NCI-H2081 (cell line): Measurements from ENCODE around the gene PDE7B.
A peak's percentile ranks its signal among the peaks of the same experiment; 100 is the strongest.

Experiments
- DNase-seq, 2 experiments: peaks; one replicate each; lab custom pipeline; 2025; lab: John Stamatoyannopoulos, UW

Gene PDE7B

GRCh38 chr6:135887069-135887468 lies 35.6 kb downstream of the PDE7B start:
- DNase-seq, result peak in 1 of 2 experiments; percentile 29

GRCh38 chr6:135888818-135889217 lies 37.3 kb downstream of the PDE7B start:
- no peak for DNase-seq

- DNase-seq, result no peak
These were observed 39.4 kb downstream of the PDE7B start for GRCh38 chr6:135890876-135891275.

GRCh38 chr6:135891710-135892109 lies 40.2 kb downstream of the PDE7B start:
- DNase-seq, result no peak

GRCh38 chr6:135895231-135895911 lies 43.9 kb downstream of the PDE7B start:
- no peak for DNase-seq

GRCh38 chr6:135897087-135897486 lies 45.6 kb downstream of the PDE7B start:
- no peak for DNase-seq

GRCh38 chr6:135901774-135902524 lies 50.4 kb downstream of the PDE7B start:
- DNase-seq, result no peak

GRCh38 chr6:135902756-135903331 lies 51.3 kb downstream of the PDE7B start:
- no peak for DNase-seq

- DNase-seq, result no peak
These were observed 53.2 kb downstream of the PDE7B start for GRCh38 chr6:135904666-135905065.

GRCh38 chr6:135905604-135906300 lies 54.3 kb downstream of the PDE7B start:
- no peak for DNase-seq

- no peak for DNase-seq
These were observed 55.0 kb downstream of the PDE7B start for GRCh38 chr6:135906542-135906941.

- DNase-seq, result no peak
These were observed 55.5 kb downstream of the PDE7B start for GRCh38 chr6:135906972-135907465.

GRCh38 chr6:135909737-135910387 lies 58.4 kb downstream of the PDE7B start:
- peak; percentile 27 to 62 for DNase-seq

GRCh38 chr6:135910790-135911618 lies 59.5 kb downstream of the PDE7B start:
- DNase-seq, result peak in 1 of 2 experiments; percentile 12

GRCh38 chr6:135913785-135914184 lies 62.3 kb downstream of the PDE7B start:
- no peak for DNase-seq

GRCh38 chr6:135919026-135919425 lies 67.5 kb downstream of the PDE7B start:
- no peak for DNase-seq

- no peak for DNase-seq
These were observed 69.2 kb downstream of the PDE7B start for GRCh38 chr6:135920689-135921088.

GRCh38 chr6:135921188-135921587 lies 69.7 kb downstream of the PDE7B start:
- DNase-seq, result no peak

- DNase-seq, result no peak
These were observed 70.7 kb downstream of the PDE7B start for GRCh38 chr6:135922174-135922573.

GRCh38 chr6:135922746-135923145 lies 71.2 kb downstream of the PDE7B start:
- no peak for DNase-seq

- DNase-seq, result no peak
These were observed 81.2 kb downstream of the PDE7B start for GRCh38 chr6:135932651-135933050.
